GM12891 (cell line): ENCODE data around the gene ADAMTSL1.

Experiments
- DNase-seq: peaks from one replicate; pipeline ENCODE4 v3.0.0; 2011; ENCODE audit warnings: low spot score; ENCODE audit not compliant: insufficient read length
- FAIRE-seq: peaks from 2 replicates; lab custom pipeline; 2011; peaks lifted over from hg19 to GRCh38; lab: Jason Lieb, UNC
- PAX5 ChIP-seq: IDR thresholded peaks from 2 replicates; pipeline ENCODE4 v1.6.1; 2011; ENCODE audit warnings: low read length, moderate library complexity, mild to moderate bottlenecking; ENCODE audit not compliant: insufficient read depth, severe bottlenecking
- POLR2A ChIP-seq: IDR thresholded peaks from 2 replicates; pipeline ENCODE4 v1.6.1; 2011; ENCODE audit warnings: low read depth, low read length, control low read depth
- POLR2AphosphoS5 ChIP-seq: IDR thresholded peaks from 2 replicates; pipeline ENCODE4 v1.6.1; 2011; ENCODE audit warnings: low read depth, low read length, control low read depth
- POU2F2 ChIP-seq: IDR thresholded peaks from 2 replicates; pipeline ENCODE4 v1.6.1; 2011; ENCODE audit warnings: low read depth, mild to moderate bottlenecking, control low read depth, low read length, moderate library complexity
- SPI1 ChIP-seq: IDR thresholded peaks from 2 replicates; pipeline ENCODE4 v1.6.1; 2011; ENCODE audit warnings: low read depth, low read length, control low read depth
- TAF1 ChIP-seq: IDR thresholded peaks from 2 replicates; pipeline ENCODE4 v1.6.1; 2011; ENCODE audit warnings: low read depth, low read length, control low read depth

The ADAMTSL1 gene

DNA sequence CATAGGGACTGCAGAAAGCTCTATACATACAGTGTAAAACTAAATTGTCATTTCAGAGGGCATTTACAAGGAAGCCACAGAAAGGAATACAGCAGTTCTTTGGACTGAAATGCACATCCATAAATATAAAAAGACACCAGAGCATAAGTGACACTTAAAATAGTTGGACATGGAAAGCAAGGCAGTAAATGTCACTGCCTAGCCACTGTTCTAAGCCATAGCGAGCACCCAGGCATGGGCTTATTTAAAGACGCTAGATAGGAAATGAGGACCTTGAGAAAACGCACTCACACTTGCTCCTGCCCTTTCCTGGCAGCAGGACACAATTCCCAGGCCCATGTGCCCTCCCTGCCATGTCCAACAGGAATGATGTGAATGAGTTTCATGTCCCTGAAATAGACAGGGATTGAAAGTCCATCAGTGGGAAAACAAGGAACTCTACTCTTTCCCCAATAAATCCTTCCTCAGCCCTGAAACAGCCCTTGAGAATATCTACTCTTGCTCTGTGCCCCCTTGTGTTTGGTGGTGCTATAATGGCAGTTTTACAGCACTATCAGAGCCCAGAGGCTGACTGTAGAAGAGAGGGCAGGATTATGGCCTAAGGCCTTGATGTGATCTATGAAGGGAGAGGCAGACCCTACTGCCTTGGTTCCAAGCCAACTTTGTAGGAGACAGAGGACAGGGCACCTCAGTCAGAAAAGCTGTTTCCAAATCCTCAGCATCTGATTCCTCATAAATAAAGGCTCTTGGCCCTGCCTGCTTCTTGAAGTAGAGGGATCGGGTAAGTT lies 376.1 kb downstream of the ADAMTSL1 start:
- DNase-seq (no peak), FAIRE-seq (no peak)
- TF ChIP-seq SPI1 = no peak
- no peak for TF ChIP-seq TAF1
- TF ChIP-seq PAX5 = no peak
- TF ChIP-seq POLR2A = no peak
- no peak for TF ChIP-seq POLR2AphosphoS5
- TF ChIP-seq POU2F2 = no peak

DNA sequence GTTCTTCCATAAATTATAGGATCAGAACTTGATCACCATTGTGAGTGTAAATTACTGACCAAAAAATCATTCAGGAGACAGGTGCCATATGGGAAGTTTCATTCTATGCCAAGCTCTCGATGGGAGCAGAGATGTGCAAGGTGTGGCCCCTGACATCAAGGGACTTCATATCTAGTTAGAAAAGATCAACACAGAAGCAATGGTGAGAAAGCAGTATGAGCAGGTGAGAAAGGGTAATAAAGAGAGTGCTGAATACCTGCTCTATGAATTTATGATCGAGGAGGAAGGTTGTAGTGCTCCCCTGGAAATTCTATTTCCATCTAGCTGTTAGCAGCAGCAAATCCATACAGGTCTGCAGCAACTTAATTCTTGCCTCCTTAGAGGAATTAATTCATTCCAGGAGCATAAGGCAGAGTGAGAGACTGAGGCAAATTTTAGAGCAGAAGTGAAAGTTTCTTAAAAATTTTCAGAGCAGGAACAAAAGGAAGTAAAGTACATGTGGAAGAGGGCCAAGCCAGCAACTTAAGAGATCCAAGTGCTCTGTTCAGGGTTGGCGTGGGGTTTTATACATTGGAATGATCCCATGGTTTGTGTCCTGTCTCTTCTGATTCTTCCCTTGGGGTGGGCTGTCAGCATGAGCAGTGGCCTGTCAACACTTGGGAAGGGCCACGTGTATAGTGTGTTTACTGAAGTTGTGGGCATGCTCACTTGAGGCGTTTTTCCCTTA lies 377.3 kb downstream of the ADAMTSL1 start:
- DNase-seq (no peak), FAIRE-seq (no peak)
- TF ChIP-seq POLR2A (no peak), POLR2AphosphoS5 (no peak), SPI1 (no peak), PAX5 (no peak), TAF1 (no peak), POU2F2 (no peak)

DNA sequence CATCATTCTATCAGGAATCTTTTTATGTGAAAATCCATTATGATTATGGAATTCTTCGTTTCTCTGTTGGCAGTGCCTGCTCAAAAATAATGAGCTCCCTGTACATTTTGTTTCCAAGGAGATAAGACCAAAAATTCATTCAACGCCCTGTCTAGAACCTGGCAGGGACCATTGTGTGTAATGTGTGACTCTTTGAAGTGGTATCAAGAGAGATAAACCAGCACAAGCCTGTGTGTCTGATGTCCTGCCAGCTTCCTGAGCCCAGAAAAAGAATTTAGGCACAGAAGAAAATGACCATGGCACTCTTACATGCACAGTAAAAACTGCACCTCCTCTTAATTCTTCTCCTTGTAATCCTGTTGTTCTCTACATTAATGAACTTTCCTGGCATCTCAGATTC lies 381.7 kb downstream of the ADAMTSL1 start:
- DNase-seq (no peak), FAIRE-seq (no peak)
- no peak for TF ChIP-seq POU2F2
- no peak for TF ChIP-seq POLR2A
- TF ChIP-seq TAF1 = no peak
- TF ChIP-seq POLR2AphosphoS5 = no peak
- TF ChIP-seq PAX5 = no peak
- no peak for TF ChIP-seq SPI1

DNA sequence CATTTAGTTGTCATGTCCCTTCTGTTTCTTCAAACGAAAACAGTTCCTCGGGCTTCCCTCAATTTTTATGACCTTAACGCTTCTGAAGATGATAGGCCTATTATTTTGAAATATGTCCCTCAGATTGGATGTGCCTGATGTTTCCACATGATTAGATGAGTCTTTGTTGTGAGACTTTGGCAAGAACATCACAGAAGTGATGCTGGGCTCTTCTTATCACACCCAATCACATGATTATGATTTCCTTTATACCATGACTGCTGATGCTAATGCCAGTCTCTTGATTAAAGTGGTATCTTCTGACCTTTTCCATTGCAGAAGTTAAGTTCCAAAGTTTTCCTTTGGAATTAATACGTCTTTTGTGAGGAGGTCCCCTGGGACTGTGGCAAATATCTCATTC lies 383.4 kb downstream of the ADAMTSL1 start:
- DNase-seq = no peak
- no peak for FAIRE-seq
- TF ChIP-seq POLR2AphosphoS5 (no peak), POLR2A (no peak), POU2F2 (no peak), SPI1 (no peak), PAX5 (no peak), TAF1 (no peak)

DNA sequence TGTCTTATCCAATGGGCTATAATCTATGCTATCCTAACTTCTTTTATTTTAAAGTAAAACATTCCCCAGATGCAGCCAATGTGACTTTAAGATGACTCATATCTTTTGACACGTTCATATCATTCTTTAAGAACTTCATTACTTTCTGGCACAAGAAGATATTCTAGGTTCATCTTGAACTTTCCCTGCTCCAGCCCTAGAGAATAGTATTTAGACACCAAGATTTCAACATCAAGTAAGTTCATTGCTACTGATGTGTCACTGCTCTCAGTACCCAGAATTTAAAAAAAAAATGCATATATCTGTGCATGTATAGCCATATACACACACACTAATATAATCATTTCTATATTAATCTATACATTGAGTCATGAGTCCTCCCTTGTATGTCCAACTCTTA lies 383.8 kb downstream of the ADAMTSL1 start:
- no peak for FAIRE-seq
- no peak for DNase-seq
- TF ChIP-seq POU2F2 (no peak), PAX5 (no peak), POLR2A (no peak), TAF1 (no peak), POLR2AphosphoS5 (no peak), SPI1 (no peak)

DNA sequence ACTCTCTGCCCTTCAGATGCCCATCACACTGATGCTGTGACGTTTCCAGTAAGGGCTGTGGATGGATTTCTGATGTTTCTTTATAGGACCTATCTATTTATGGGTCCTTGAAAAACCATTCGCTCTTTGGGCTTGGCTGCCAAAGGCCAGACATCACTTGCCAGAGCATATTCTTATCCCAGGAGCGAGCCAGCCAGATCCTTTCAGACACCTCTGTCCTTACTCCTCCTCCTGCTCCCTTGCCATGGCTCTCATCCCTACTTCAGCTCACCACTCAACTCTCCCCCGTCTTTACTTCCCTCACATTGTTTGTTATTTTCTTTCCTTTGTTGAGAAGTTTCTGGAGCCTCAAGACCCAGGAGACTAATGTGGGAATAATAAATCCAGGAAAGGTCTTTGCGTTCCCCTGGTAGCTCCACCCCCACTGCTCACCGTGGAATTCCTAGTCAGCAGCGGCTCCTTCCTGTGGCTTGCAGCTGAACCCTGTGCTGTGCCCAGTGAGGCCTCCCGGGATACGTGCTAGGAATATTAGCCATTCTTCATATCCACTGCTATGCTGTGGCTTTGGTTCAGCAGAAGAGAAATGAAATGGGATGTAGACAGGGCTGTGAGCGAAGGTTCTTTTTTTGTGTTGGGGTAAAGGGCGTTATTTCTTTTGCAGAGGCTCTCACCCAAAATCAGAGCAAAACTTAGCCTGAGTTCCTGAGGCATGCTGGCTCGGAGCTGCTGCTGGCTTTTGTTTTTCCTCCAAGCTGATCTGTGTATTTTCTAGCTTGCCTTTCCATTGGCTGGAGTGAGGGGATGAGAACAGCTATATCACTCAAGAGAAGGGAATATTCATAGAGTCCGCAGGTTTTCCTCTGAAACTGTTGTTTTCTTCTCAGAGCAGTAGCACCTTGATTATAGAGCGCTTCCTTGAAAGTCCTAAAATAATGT lies 387.9 kb downstream of the ADAMTSL1 start:
- FAIRE-seq = no peak
- DNase-seq = no peak
- TF ChIP-seq TAF1 (no peak), SPI1 (no peak), POU2F2 (no peak), PAX5 (no peak), POLR2A (no peak), POLR2AphosphoS5 (no peak)

DNA sequence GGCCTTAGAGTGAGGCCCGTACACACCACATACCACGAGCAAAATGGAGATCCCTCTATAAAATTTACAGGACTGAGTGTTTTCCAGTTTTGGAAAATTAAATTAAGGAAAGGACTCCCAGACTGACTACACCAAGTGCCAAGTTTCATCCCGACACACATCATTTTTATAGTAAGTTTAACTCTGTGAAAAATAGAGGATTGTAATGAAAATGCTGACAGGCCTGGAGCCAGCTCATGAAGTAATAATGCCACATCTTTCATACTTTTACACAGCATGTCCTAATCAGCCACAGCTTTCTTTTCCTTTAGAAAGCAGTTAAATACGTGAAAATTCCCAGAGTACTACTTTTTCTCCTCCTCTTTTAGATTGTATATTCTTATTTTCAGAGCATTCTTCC lies 389.8 kb downstream of the ADAMTSL1 start:
- FAIRE-seq = no peak
- TF ChIP-seq POU2F2 (no peak), POLR2A (no peak), SPI1 (no peak), POLR2AphosphoS5 (no peak), PAX5 (no peak), TAF1 (no peak)
- no peak for DNase-seq

DNA sequence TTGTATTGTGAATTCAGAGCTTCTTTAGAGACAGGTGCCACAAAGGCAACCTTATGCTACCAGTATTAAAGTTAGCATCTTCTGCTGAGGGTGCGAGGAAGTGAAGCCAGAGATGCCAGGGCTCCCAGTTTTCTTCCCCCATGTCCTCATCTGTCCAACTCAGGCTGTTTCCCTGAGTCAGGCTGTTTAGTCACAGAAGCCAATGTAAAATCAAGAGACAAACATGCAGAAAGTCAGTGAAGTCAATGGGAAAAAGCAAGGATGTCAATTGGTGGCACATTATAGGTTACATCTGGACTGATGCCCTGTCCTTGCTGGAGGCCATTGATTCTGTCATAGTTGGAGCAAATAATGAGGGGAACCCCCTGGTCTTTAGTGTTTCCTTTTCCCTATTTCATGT lies 390.6 kb downstream of the ADAMTSL1 start:
- DNase-seq (no peak), FAIRE-seq (no peak)
- no peak for TF ChIP-seq PAX5
- TF ChIP-seq POLR2AphosphoS5 = no peak
- TF ChIP-seq POLR2A = no peak
- TF ChIP-seq SPI1 = no peak
- no peak for TF ChIP-seq TAF1
- no peak for TF ChIP-seq POU2F2
